Mammary epithelial cell (primary cell): ENCODE data around the gene MTPN.

ENCODE experiments used
- EZH2 ChIP-seq: IDR thresholded peaks from 2 replicates; pipeline ENCODE4 v1.6.1; 2012; ENCODE audit warnings: low read length, inconsistent platforms, borderline replicate concordance
- TF ChIP-seq, protein P1 (sequence below), 2 donors: IDR thresholded peaks in 1 of 2; conservative IDR thresholded peaks in 1 of 2; 2 replicates each; pipeline ENCODE4 v1.5.1; 2011 to 2012; ENCODE audit warnings: inconsistent platforms in 2 of 2, low read length in 2 of 2, mild to moderate bottlenecking in 2 of 2, control low read depth in 1 of 2, low read depth in 1 of 2; ENCODE audit not compliant: insufficient read depth in 1 of 2; ENCODE audit errors: extremely low read depth in 1 of 2

DNA sequence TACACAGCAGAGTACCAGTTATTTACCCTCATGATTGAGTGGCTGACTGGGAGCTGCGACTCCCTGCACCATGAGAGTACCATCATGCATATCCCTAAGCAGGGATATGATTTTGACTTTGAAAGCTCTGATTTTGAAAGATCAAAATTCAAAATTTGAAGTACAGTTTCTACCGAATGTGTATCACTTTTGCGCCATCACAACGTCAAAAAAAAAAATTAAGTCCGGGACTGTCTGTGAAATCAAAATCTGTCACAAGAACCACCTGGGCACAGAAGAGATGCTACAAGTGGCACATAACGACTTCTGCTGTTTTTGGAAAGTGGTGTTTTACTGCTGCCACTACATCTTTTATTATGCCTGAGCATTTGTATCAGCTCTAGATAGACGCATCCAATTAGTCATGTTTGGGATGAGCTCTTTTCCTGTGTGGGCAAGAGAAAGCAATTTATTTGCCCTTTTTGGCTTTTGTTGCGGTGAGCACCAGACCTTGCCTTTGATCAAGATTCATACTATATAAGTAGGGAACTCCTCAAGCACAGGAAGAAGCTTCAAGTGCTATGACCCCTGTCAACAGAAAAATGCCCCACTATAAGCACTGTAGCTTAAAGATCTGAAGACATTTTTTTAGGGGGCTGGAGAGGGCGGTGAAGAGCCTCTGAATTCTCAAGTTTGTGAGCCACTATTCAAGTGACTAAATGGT is 10.7 kb downstream of the MTPN start:
- TF ChIP-seq EZH2 = no peak
- TF ChIP-seq, protein P1, sequence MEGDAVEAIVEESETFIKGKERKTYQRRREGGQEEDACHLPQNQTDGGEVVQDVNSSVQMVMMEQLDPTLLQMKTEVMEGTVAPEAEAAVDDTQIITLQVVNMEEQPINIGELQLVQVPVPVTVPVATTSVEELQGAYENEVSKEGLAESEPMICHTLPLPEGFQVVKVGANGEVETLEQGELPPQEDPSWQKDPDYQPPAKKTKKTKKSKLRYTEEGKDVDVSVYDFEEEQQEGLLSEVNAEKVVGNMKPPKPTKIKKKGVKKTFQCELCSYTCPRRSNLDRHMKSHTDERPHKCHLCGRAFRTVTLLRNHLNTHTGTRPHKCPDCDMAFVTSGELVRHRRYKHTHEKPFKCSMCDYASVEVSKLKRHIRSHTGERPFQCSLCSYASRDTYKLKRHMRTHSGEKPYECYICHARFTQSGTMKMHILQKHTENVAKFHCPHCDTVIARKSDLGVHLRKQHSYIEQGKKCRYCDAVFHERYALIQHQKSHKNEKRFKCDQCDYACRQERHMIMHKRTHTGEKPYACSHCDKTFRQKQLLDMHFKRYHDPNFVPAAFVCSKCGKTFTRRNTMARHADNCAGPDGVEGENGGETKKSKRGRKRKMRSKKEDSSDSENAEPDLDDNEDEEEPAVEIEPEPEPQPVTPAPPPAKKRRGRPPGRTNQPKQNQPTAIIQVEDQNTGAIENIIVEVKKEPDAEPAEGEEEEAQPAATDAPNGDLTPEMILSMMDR (conservative IDR thresholded peaks at IDR 0.05 in 1 of 2, IDR thresholded peaks at IDR 0.05 in 1 of 2; ENCODE audit: extremely low read depth in 1 of 2, insufficient read depth in 1 of 2, low read depth in 1 of 2, low read length in 2 of 2) = no peak
